ENCODE results near the gene CACTIN.

Gene CACTIN

DNA sequence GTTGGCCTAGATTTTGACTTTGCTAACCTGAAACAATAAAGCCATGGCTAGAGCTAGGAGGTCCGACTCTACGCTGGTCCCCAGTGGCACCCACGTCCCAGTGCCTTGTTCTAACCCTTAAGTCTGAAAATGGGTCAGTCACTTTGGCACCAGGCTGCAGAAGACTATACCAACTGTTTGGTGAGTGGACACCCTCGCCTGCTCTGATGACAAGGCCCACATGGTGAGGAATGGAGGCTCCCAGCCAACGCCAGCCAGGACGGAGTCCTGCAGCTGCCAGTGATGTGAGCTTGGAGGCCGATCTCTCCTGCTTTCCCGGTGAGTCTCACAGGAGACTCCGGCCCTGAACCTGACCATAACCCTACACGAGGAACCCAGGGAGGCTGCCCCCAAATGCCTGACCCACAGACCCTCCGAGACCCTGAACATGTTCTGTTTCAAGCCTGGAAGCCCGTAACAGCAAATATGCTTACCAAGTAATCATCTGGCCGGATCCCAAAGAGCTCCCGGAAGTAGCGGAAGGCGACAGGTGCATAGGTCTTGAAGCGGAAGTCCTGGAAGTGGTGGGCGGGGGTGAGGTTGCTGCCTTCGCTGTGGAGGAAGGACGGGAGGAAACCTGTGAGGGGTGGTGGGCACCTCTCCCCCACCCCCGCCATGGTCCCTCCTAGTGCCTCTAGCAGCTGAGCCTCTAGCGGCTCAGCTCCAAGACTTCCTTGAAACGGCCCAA lies 34.1 kb upstream of the CACTIN start:
- Histone ChIP-seq H3K9me3 (ENCODE audit: control insufficient read depth, low read length) (no peaks in the 10 kb centered on the region), H3K4me1 (ENCODE audit: control insufficient read depth, insufficient read depth, low read length, poor library complexity, severe bottlenecking) (peaks cover 3% of the 10 kb centered on the region), H3K4me3 (ENCODE audit: extremely low read depth, insufficient read depth, low read length, poor library complexity, severe bottlenecking) (no peak overlapping the region), H3K27ac (ENCODE audit: low read depth, low read length, severe bottlenecking) (no peak overlapping the region), H3K36me3 (ENCODE audit: control insufficient read depth, insufficient read depth, low read length) (peaks cover 73% of the 10 kb centered on the region)
- WGBS, 2 experiments (ENCODE audit: insufficient coverage in 2 of 2) = 88 to 91% methylated on average over 19 to 22 of the region's 23 CpGs

DNA sequence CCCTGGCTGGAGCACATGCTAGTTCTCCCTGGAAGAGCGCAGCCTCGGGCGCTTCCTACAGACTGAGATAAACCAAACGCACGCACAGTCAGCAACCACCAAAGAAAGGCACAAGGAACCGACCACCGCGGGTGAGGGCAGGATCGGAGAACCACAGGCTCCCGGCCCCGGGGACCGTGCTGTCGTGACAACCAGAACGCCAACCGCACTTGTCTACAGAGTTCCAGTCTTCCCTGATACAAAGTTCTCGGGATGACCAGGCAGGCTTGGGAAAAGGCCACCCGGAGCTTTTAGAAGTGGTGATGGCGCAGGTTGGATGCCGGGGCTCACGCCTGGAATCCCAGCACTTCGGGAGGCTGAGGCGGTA lies 33.1 kb upstream of the CACTIN start:
- Histone ChIP-seq H3K36me3 (ENCODE audit: control insufficient read depth, insufficient read depth, low read length) (peaks cover 67% of the 10 kb centered on the region), H3K4me1 (ENCODE audit: control insufficient read depth, insufficient read depth, low read length, poor library complexity, severe bottlenecking) (peaks cover 6% of the 10 kb centered on the region), H3K4me3 (ENCODE audit: extremely low read depth, insufficient read depth, low read length, poor library complexity, severe bottlenecking) (no peak overlapping the region), H3K27ac (ENCODE audit: low read depth, low read length, severe bottlenecking) (no peak overlapping the region), H3K9me3 (ENCODE audit: control insufficient read depth, low read length) (no peaks in the 10 kb centered on the region)
- 91 to 92% methylated on average over 18 to 22 of the region's 22 CpGs for WGBS, 2 experiments (ENCODE audit: insufficient coverage in 2 of 2)

DNA sequence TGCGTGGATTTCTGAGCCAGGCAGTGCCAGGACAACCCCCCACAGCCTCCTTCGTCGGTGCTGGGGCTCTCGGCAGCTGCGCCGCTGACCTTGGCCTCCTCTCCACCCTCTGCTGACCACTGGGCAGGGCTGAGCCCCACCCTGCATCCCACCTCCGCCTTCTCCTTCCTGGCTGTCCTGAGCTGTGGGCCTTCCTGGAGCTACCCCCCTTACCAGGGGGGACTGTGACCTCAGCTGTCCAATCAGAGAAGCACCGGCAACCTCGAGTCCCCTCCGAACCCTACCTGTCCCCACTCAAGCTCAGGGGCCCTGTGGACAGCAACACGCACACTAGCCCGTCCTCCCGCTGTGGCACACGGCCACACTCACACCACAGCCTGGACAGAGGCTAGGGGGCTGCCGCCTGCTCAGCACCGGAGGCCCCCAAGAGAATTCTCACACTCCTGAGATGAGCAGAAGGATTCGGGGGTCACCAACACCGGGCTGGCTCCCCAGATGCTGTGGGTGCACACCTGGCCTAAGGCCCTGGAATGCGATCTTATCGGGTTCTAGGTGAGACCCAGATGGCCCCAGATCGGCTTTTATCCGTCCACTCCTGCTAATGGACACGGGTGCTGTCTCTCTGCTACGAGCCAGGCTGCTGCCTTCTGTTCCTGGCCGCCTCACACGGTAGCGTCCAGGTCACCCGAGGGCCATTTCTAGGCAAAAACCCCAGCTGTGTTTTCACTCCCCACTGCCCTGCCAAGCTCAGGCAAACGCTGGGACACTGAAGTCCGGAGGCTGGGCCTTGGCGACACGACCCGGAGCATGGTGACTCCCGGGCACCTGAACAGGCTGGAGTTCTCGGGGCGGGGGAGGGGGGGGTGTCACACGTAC lies 32.5 kb upstream of the CACTIN start:
- Histone ChIP-seq H3K27ac (ENCODE audit: low read depth, low read length, severe bottlenecking) (no peak overlapping the region), H3K36me3 (ENCODE audit: control insufficient read depth, insufficient read depth, low read length) (peaks cover 62% of the 10 kb centered on the region), H3K9me3 (ENCODE audit: control insufficient read depth, low read length) (no peaks in the 10 kb centered on the region), H3K4me3 (ENCODE audit: extremely low read depth, insufficient read depth, low read length, poor library complexity, severe bottlenecking) (no peak overlapping the region), H3K4me1 (ENCODE audit: control insufficient read depth, insufficient read depth, low read length, poor library complexity, severe bottlenecking) (peaks cover 6% of the 10 kb centered on the region)
- WGBS, 2 experiments (ENCODE audit: insufficient coverage in 2 of 2) = 96% methylated on average over 34 to 35 of the region's 37 CpGs

DNA sequence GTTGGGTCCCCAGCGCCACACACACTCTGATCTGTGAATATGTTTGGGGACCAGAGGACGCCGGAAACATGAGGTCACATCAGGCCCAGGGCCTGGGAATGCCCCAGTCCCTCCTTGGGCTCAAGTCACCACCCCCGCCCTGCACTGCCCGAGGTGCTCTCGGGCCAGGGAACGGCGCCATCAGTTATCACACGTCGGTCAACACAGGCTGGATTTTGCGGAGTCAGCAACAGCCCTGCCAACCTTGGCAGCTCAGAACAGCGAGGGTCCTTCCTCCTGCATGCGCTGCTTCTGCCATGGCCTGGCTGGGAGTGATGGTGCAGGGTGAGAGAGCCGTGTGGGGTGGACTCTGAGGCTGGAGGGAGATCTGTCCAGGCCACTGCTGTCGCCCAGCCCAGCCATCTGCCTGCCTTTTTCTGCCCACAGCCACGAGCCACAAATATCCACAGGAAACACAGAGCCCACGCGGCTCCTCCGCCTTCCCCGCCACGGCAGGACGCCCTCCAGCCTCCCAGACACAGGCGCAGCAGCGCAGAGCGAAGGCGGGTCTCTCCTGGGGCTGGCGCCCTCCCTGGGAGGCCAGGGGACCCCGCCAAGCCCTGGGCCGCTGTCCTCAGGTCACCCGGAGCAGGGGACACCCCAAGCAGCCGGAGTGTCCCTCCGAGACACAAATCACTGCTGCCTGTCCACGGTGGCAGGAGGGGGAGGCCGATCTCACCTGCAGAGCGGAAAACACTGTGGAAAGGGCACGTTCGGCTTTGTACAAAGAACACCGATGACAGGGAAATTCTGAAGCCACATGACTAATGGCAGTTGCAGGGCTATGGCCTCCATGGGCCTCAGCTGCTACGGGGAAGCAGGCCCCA lies 31.6 kb upstream of the CACTIN start:
- no peaks in the 10 kb centered on the region for H3K9me3 ChIP-seq (ENCODE audit: control insufficient read depth, low read length)
- WGBS, 2 experiments (ENCODE audit: insufficient coverage in 2 of 2) = 94 to 96% methylated on average over 31 to 38 of the region's 39 CpGs
- H3K27ac ChIP-seq (ENCODE audit: low read depth, low read length, severe bottlenecking) = peak overlapping the region; percentile 5
- H3K36me3 ChIP-seq (ENCODE audit: control insufficient read depth, insufficient read depth, low read length) = peaks cover 62% of the 10 kb centered on the region
- no peak overlapping the region for H3K4me3 ChIP-seq (ENCODE audit: extremely low read depth, insufficient read depth, low read length, poor library complexity, severe bottlenecking)
- peaks cover 6% of the 10 kb centered on the region for H3K4me1 ChIP-seq (ENCODE audit: control insufficient read depth, insufficient read depth, low read length, poor library complexity, severe bottlenecking)

DNA sequence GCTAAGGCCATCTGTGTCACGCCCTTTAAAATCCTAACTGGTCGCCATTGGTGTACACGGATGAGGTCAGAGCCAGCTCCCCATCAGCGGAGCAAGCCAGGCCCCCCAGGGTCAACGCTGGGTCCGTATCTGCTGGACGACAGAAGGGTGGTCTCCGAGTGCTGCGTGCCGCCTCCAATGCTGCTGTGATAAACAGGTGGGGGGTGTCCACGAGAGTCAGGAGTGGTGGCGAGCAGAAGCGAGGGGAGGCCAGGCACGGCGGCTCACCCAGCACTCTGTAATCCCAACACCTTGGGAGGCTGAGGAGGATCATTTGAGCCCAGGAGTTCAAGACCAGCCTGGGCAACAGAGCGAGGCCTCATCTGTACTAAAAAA lies 30.8 kb upstream of the CACTIN start:
- WGBS, 2 experiments (ENCODE audit: insufficient coverage in 2 of 2) = 96 to 97% methylated on average over 7 to 14 of the region's 16 CpGs
- peaks cover 6% of the 10 kb centered on the region for H3K4me1 ChIP-seq (ENCODE audit: control insufficient read depth, insufficient read depth, low read length, poor library complexity, severe bottlenecking)
- peaks cover 68% of the 10 kb centered on the region for H3K36me3 ChIP-seq (ENCODE audit: control insufficient read depth, insufficient read depth, low read length)
- no peak overlapping the region for H3K27ac ChIP-seq (ENCODE audit: low read depth, low read length, severe bottlenecking)
- no peak overlapping the region for H3K4me3 ChIP-seq (ENCODE audit: extremely low read depth, insufficient read depth, low read length, poor library complexity, severe bottlenecking)
- H3K9me3 ChIP-seq (ENCODE audit: control insufficient read depth, low read length) = no peaks in the 10 kb centered on the region

DNA sequence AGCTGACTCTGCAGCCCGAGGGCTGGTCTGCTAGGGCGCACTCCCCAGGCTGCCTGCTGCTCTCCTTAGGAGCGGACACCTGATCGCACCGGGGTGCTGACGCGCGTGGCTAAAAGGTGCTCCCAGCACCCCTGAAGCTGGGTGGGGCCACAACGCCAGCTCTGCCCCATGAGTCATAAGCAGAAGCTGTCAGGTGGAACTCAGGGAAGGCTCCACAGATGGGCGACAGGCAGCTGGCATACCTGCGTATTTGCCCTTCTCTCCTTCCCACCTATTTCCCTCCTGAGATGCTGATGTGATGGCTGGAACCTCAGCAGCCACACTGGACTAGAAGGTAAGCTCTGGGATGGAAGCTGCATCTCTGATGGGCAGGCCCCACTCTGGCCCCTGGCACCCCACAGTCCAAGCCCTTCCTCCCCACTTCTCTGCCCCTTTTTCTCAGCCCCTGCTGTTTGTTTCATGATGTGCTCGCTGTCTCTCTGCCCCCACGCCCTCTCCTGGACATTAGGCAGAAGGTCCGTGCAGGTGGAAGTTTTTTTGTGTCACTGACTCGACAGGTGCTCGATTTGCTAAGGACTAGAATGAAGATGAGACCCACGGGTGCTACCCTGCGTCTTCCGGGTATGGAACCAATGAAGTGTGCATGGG lies 30.3 kb upstream of the CACTIN start:
- Histone ChIP-seq H3K36me3 (ENCODE audit: control insufficient read depth, insufficient read depth, low read length) (peaks cover 68% of the 10 kb centered on the region), H3K4me1 (ENCODE audit: control insufficient read depth, insufficient read depth, low read length, poor library complexity, severe bottlenecking) (peaks cover 6% of the 10 kb centered on the region), H3K4me3 (ENCODE audit: extremely low read depth, insufficient read depth, low read length, poor library complexity, severe bottlenecking) (no peak overlapping the region), H3K27ac (ENCODE audit: low read depth, low read length, severe bottlenecking) (no peak overlapping the region), H3K9me3 (ENCODE audit: control insufficient read depth, low read length) (no peaks in the 10 kb centered on the region)
- WGBS, 2 experiments (ENCODE audit: insufficient coverage in 2 of 2) = 97% methylated on average over 18 of the region's 19 CpGs

DNA sequence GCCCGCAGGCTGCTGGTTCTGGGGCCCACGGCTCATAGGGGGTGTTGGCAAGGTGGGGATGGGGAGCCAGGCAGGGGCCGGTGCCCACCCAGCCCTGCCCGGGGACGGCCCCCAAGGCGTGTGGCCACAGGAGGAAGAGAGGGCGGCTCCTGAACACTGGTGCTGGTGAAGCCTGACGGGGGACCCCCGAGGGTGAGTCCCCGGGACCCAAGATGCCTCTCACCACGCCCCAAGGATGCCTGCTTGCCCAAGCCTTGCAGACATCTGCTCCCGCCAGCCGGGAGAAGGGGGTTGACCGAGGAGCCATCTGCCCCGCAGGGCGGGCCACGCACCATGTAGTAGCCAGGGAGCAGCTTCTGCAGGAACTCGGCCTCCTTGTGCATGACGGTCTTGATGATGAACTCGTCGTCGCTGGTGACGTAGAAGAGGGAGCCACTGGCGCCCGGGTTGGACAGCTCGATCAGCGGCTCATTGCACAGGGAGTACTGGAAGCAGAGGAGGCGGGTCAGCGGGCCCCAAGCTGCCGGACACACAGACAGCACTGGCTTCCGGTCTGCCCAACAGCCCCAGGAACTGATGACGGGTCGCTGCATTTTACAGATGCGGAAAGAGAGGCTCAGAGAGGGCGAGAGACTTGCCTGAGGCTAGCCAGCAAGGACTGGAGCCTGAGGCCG lies 29.6 kb upstream of the CACTIN start:
- peaks cover 6% of the 10 kb centered on the region for H3K4me1 ChIP-seq (ENCODE audit: control insufficient read depth, insufficient read depth, low read length, poor library complexity, severe bottlenecking)
- peaks cover 71% of the 10 kb centered on the region for H3K36me3 ChIP-seq (ENCODE audit: control insufficient read depth, insufficient read depth, low read length)
- WGBS, 2 experiments (ENCODE audit: insufficient coverage in 2 of 2) = 92 to 94% methylated on average over 36 of the region's 36 CpGs
- no peak overlapping the region for H3K4me3 ChIP-seq (ENCODE audit: extremely low read depth, insufficient read depth, low read length, poor library complexity, severe bottlenecking)
- no peak overlapping the region for H3K27ac ChIP-seq (ENCODE audit: low read depth, low read length, severe bottlenecking)
- H3K9me3 ChIP-seq (ENCODE audit: control insufficient read depth, low read length) = no peaks in the 10 kb centered on the region

DNA sequence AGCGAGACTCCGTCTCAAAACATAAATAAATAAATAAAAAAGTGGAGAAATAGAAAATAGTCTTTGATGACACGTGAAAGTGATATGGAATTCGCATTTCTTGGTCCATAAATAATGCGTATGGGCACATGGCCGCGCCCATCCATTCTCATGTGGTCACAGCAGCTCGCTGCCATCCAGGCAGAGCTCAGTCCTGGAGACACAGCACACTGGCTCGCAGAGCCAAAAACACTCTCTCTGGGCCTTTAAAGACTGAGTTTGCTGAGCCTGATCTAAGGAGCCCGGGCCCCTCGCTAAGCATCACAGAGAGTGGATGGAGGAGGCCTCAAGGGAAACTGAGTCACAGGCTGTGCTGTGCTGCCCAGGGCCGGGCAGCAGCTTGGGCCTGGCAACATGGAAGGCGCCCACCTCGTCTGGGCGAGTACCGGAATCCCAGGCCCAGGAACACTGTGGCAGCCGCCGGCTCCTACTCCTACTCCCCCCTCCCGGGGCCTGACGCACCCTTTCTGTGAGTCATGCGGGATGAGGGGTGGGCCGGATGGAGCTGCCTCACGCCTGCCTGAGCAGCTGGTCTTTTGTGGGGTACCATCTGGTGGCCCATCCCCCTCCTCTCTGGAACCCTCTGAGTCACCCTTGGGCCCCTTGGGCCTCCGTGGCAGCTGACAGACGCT lies 28.9 kb upstream of the CACTIN start:
- no peak overlapping the region for H3K27ac ChIP-seq (ENCODE audit: low read depth, low read length, severe bottlenecking)
- H3K4me3 ChIP-seq (ENCODE audit: extremely low read depth, insufficient read depth, low read length, poor library complexity, severe bottlenecking) = no peak overlapping the region
- WGBS, 2 experiments (ENCODE audit: insufficient coverage in 2 of 2) = 86 to 88% methylated on average over 22 of the region's 25 CpGs
- H3K4me1 ChIP-seq (ENCODE audit: control insufficient read depth, insufficient read depth, low read length, poor library complexity, severe bottlenecking) = peaks cover 6% of the 10 kb centered on the region
- H3K36me3 ChIP-seq (ENCODE audit: control insufficient read depth, insufficient read depth, low read length) = peaks cover 69% of the 10 kb centered on the region
- H3K9me3 ChIP-seq (ENCODE audit: control insufficient read depth, low read length) = no peaks in the 10 kb centered on the region

DNA sequence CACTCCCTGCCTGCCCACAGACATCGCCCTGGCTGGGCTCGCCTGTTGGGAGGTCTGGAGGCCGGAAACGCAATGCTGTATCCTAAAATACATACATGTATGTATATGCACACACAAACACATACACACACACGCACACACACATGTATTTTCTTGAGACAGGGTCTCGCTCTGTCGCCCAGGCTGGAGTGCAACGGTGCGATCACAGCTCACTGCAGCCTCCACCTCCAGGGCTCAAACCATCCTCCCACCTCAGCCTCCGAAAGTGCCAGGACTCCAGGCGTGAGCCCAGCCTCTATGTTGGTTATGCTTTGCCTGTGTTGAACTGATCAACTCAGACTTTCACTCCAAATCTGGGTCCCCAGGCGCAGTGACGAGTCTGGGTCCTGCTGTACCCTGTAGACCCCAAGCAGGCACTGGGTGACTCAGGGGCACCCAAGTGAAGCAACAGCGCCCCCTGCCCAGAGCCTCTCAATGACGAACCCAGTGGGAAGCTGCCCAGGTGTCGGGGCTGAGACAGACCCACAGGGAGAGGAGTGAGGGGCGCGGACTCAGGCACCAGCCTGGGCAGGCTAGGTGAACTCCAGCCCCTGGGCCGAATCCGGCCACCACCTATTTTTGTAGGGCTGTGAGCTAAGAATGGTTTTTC lies 27.4 kb upstream of the CACTIN start:
- 94 to 96% methylated on average over 15 to 18 of the region's 20 CpGs for WGBS, 2 experiments (ENCODE audit: insufficient coverage in 2 of 2)
- Histone ChIP-seq H3K4me1 (ENCODE audit: control insufficient read depth, insufficient read depth, low read length, poor library complexity, severe bottlenecking) (peaks cover 6% of the 10 kb centered on the region), H3K36me3 (ENCODE audit: control insufficient read depth, insufficient read depth, low read length) (peaks cover 62% of the 10 kb centered on the region), H3K27ac (ENCODE audit: low read depth, low read length, severe bottlenecking) (no peak overlapping the region), H3K9me3 (ENCODE audit: control insufficient read depth, low read length) (no peaks in the 10 kb centered on the region), H3K4me3 (ENCODE audit: extremely low read depth, insufficient read depth, low read length, poor library complexity, severe bottlenecking) (no peak overlapping the region)
